Type B pancreatic cell (in vitro differentiated cells): Measurements from ENCODE around the gene PRAC2. TPM values are rescaled to one million over a fixed set of nuclear protein-coding genes. Genes with fewer than 3 reads are reported as not detected.

Experiments used
- DNase-seq: peaks from one replicate; pipeline ENCODE4 v3.0.0; 2021; ENCODE audit warnings: mixed read lengths; ENCODE audit not compliant: unreplicated experiment; ENCODE audit errors: extremely low spot score
- H3K27ac Mint-ChIP-seq: 2 replicates; pipeline ENCODE4 v1.8.0; 2021; ENCODE audit warnings: mild to moderate bottlenecking, mixed read lengths
- H3K27me3 Mint-ChIP-seq: 2 replicates; pipeline ENCODE4 v1.8.0; 2021; ENCODE audit warnings: mixed read lengths
- H3K36me3 Mint-ChIP-seq: 2 replicates; pipeline ENCODE4 v1.8.0; 2021; ENCODE audit warnings: mixed read lengths
- H3K4me1 Mint-ChIP-seq: one replicate; pipeline ENCODE4 v1.8.0; 2021; ENCODE audit warnings: mixed read lengths; ENCODE audit not compliant: unreplicated experiment
- H3K4me3 Mint-ChIP-seq: 2 replicates; pipeline ENCODE4 v1.8.0; 2021; ENCODE audit warnings: mild to moderate bottlenecking, mixed read lengths
- H3K9me3 Mint-ChIP-seq: 2 replicates; pipeline ENCODE4 v1.8.0; 2021; ENCODE audit warnings: mixed read lengths
- total RNA-seq: library from RNA; stranded (reverse); gene quantifications from 2 replicates; pipeline ENCODE4 v1.2.1, GENCODE V29; 2021; ENCODE audit warnings: low replicate concordance
- TF ChIP-seq, protein P1 (sequence below): fragments of 200-600 bp; sonication (generic); conservative IDR thresholded peaks from 2 replicates; pipeline ENCODE4 v1.5.0; 2021; ENCODE audit warnings: antibody characterized with exemption, mild to moderate bottlenecking

Gene PRAC2
- total RNA-seq, 1 donor from 2014 or later, result not detected

DNA sequence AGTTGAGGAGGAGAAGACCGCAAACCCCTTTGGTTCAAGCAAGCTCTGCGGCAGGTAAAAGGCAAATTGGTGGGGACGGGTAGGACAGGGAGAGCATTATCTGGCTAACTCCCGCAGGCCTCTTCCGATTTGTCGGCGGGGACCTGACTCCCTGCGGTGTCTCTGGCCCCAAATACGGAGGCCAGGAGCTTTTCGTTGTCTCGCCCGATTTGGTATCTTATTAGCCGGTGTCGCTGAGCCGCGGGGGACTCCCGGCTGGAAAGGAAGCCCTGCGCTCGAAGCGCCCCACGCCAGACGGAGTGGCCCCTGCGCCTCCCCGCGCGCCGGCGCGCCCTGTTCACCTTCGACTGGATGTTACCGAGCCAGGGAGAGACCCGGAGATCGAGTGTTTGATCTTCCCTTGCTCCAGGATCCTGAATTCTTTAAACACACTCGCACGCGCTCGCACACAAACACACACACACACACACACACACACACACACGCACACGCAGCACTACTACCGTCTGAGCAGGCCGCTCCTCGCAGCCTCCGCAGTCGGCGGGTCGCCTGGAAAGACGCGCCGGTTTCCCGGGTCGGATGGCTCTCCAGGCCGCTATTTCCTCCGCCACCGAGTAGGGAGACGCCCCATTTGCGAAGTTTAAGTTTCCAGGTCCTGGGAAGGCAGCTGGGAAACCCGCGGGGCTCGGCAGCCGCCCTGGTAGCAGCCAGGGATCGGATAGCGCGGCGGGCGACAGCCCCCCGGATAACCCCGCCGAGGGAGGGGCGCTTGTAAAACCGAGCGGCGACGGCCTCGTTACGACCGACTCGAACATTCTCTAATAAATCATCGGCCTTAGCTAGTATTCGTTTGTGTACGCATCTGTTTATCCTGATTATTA is 4.0 kb upstream of the PRAC2 start:
- peaks cover 100% of the 10 kb centered on the region for H3K27me3 Mint-ChIP-seq
- H3K27ac Mint-ChIP-seq, result peak overlapping the region; percentile 53
- TF ChIP-seq, protein P1, sequence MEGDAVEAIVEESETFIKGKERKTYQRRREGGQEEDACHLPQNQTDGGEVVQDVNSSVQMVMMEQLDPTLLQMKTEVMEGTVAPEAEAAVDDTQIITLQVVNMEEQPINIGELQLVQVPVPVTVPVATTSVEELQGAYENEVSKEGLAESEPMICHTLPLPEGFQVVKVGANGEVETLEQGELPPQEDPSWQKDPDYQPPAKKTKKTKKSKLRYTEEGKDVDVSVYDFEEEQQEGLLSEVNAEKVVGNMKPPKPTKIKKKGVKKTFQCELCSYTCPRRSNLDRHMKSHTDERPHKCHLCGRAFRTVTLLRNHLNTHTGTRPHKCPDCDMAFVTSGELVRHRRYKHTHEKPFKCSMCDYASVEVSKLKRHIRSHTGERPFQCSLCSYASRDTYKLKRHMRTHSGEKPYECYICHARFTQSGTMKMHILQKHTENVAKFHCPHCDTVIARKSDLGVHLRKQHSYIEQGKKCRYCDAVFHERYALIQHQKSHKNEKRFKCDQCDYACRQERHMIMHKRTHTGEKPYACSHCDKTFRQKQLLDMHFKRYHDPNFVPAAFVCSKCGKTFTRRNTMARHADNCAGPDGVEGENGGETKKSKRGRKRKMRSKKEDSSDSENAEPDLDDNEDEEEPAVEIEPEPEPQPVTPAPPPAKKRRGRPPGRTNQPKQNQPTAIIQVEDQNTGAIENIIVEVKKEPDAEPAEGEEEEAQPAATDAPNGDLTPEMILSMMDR, result no peak
- H3K36me3 Mint-ChIP-seq, result no peaks in the 10 kb centered on the region
- peaks cover 11% of the 10 kb centered on the region for H3K4me1 Mint-ChIP-seq
- H3K9me3 Mint-ChIP-seq, result no peaks in the 10 kb centered on the region
- DNase-seq, result no peak
- H3K4me3 Mint-ChIP-seq, result peak overlapping the region; percentile 71

DNA sequence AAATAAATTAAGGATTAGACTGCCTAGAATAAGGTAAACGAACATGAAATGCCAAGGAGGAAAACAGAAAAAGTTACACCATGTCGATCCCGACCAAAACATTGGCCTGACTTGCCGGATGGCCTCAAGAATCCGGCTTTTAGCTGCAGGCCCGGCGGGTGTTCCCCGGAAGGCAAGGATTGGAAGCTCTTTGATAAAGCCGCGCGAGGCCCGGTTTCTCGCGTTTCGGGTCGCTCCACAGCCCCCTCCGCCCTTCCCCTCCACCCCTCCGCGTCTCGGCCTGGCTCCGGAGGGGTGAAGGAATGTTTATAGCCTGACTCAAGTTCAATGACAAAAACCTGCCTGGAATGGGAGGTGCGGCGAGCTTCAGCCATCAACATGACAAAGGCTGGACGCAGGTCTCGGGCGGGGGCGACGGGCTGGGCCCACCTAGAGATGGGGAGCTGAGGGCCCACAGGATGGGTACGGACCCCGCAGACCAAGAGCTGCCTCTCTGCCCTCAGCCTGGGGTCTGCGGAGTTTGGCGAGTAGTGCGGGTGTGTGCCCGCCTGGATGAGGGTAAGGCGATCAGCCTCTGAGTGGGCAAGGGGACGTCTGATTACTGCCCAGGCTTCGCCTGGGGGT is 3.2 kb upstream of the PRAC2 start:
- Mint-ChIP-seq H3K9me3 (no peaks in the 10 kb centered on the region), H3K4me3 (peak overlapping the region; percentile 45), H3K27ac (no peak overlapping the region), H3K36me3 (no peaks in the 10 kb centered on the region), H3K27me3 (peaks cover 100% of the 10 kb centered on the region), H3K4me1 (peaks cover 12% of the 10 kb centered on the region)
- no peak for DNase-seq
- TF ChIP-seq, protein P1, result no peak

DNA sequence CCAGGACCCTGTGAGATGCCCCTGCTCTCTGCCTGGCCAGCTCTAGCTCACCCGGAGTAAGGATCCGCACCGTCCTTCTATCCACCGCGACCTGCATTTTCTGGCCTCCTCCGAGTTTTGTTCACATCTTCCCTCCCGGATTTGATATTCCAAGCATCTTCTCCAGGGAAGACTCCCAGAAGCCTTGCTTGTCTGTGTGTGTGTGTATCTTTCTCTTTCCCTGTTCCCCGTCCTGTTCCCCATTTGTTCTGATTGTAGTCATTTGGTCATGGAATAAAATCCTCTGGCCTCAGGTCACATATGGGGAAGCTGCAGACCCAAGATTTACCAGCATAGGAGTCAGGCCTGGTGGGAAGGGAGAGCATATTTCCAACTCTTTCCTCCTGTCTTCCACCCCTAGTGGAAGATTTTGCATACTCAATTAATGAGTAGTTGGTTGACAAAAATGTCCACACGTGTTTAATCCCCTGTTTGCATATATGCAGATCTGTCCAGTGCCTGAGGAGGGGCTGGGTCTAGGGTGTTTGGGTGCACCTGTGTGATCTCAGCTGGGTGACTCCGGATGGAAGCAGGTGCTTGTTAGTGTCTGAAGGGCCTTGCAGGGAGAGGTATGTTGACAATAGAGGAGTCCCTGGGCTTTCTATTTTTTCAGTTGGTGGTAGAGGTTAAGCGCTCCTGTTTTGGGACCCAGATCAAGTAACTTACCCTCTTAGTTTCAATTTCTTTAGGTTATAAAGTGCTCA is 2.5 kb upstream of the PRAC2 start:
- TF ChIP-seq, protein P1, result no peak
- Mint-ChIP-seq H3K4me3 (peak overlapping the region; percentile 76), H3K9me3 (no peaks in the 10 kb centered on the region), H3K27me3 (peaks cover 100% of the 10 kb centered on the region), H3K27ac (peak overlapping the region; percentile 17), H3K36me3 (no peaks in the 10 kb centered on the region), H3K4me1 (peaks cover 12% of the 10 kb centered on the region)
- no peak for DNase-seq

DNA sequence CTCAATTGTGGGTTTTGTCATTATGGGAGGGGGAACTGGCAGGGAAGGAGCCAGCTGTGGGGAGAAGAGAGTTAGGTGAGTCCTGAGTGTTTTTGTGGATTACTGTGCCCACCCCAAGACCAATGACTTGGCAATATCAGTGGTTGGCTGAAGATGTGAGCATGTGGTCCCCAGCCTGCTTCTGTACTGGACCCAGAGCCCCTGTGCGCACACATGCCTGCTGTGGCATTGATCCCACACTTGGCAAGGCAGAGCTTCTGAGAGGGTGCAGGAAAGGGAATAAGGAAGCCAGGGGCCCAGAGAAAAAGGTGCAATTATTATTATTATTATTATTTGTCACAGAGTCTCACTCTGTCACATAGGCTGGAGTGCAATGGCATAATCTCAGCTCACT is 2.0 kb upstream of the PRAC2 start:
- Mint-ChIP-seq H3K4me1 (peaks cover 12% of the 10 kb centered on the region), H3K27me3 (peaks cover 100% of the 10 kb centered on the region), H3K27ac (peak overlapping the region; percentile 17), H3K9me3 (no peaks in the 10 kb centered on the region), H3K36me3 (no peaks in the 10 kb centered on the region), H3K4me3 (peak overlapping the region; percentile 48)
- DNase-seq, result no peak
- TF ChIP-seq, protein P1, result no peak

DNA sequence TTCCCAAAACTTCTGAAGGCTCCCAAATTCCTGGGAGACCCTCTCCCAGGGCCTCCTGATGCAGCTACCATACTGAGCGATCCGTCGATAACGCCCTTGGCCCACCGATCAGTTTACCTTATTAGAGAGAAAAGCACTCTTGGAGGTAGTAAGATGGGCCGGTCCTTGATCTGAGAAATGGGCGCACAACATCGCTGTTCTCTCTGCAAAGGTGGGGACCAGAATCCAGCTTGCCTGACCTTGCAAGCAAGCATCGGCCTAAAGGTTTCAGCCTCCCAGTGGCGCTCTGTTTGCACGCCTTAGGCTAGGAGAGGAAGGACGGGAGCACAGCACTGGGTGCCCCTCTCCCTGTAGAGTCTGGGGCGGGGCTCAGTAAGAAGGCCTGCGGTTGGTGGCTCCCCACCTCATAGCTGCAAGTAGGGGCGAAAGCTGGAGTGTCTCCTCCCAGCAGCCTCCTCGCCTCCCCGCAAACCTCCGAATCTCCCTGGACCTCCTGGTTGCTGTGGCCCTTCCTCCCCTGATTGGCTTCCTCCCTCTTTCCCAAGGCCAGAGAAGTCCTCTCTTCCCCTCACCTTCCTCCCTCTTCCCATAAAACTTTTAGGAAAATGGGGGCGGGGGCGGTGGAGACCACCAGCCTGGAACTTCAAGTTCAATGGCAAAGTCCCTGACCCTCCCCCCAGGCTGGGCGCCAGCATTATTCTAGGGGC is 631 bp upstream of the PRAC2 start, which contains the start of gene PRAC1:
Gene PRAC1 (minus strand): TSS at position 318 of the 707 bp plus-strand sequence. CDS start 126 bp downstream, at position 192.
- H3K36me3 Mint-ChIP-seq, result no peaks in the 10 kb centered on the region
- no peaks in the 10 kb centered on the region for H3K9me3 Mint-ChIP-seq
- H3K27ac Mint-ChIP-seq, result no peak within 1 kb of the TSS
- DNase-seq, result no peak
- TF ChIP-seq, protein P1, result no peak
- peak within 1 kb of the TSS; percentile 13 for H3K4me3 Mint-ChIP-seq
- H3K27me3 Mint-ChIP-seq, result peaks cover 100% of the 10 kb centered on the region
- H3K4me1 Mint-ChIP-seq, result peaks cover 12% of the 10 kb centered on the region
